GM23338 (cell line): Measurements from ENCODE around the gene TNNI3K. TPM values are rescaled to one million over a fixed set of nuclear protein-coding genes. Genes with fewer than 3 reads are reported as not detected.

Experiments
- ATAC-seq: fragments of 200-7000 bp; cut with Tn5 transposase; 3 replicates; pipeline ENCODE4 v1.9.1; 2020
- DNase-seq: peaks from one replicate; pipeline ENCODE4 v3.0.0-alpha.2; 2015; ENCODE audit warnings: low spot score
- H2AFZ ChIP-seq: fragments of 200-600 bp; sonication (generic); 2 replicates; pipeline ENCODE4 v1.8.0; 2016; ENCODE audit warnings: antibody characterized with exemption, mild to moderate bottlenecking, moderate library complexity
- H3F3A ChIP-seq: fragments of 200-600 bp; sonication (generic); replicated peaks from 2 replicates; pipeline ENCODE4 v1.8.0; 2017; ENCODE audit warnings: antibody characterized with exemption, mixed run types, low read depth
- H3K27ac ChIP-seq: fragments of 200-600 bp; sonication (generic); 2 replicates; pipeline ENCODE4 v1.6.1; 2016; ENCODE audit warnings: low read depth
- H3K27me3 ChIP-seq: fragments of 200-600 bp; sonication (generic); 2 replicates; pipeline ENCODE4 v1.8.0; 2016; ENCODE audit warnings: mild to moderate bottlenecking, mixed run types, moderate library complexity; ENCODE audit not compliant: insufficient read depth
- H3K36me3 ChIP-seq: fragments of 200-600 bp; sonication (generic); 2 replicates; pipeline ENCODE4 v1.8.0; 2016; ENCODE audit warnings: mild to moderate bottlenecking; ENCODE audit not compliant: insufficient read depth
- H3K4me1 ChIP-seq: fragments of 200-600 bp; sonication (generic); 2 replicates; pipeline ENCODE4 v1.8.0; 2016; ENCODE audit warnings: mild to moderate bottlenecking, moderate library complexity; ENCODE audit not compliant: insufficient read depth
- H3K4me2 ChIP-seq: fragments of 200-600 bp; sonication (generic); 2 replicates; pipeline ENCODE4 v1.7.1; 2017; ENCODE audit warnings: mixed run types
- H3K4me3 ChIP-seq: fragments of 200-600 bp; sonication (generic); 2 replicates; pipeline ENCODE4 v1.6.1; 2016; ENCODE audit warnings: mixed run types
- H3K79me2 ChIP-seq: fragments of 200-600 bp; sonication (generic); replicated peaks from 2 replicates; pipeline ENCODE4 v1.8.0; 2017; ENCODE audit warnings: mild to moderate bottlenecking; ENCODE audit not compliant: insufficient read depth
- H3K9me2 ChIP-seq: fragments of 200-600 bp; sonication (generic); 2 replicates; pipeline ENCODE4 v1.8.0; 2017; ENCODE audit not compliant: insufficient read depth
- H4K20me1 ChIP-seq: fragments of 200-600 bp; sonication (generic); replicated peaks from 2 replicates; pipeline ENCODE4 v1.8.0; 2017; ENCODE audit warnings: mild to moderate bottlenecking; ENCODE audit not compliant: insufficient read depth
- H3K27ac Mint-ChIP-seq: 2 replicates; pipeline ENCODE4 v1.8.0; 2020; ENCODE audit warnings: inconsistent platforms, mild to moderate bottlenecking, moderate library complexity, mixed read lengths
- H3K27me3 Mint-ChIP-seq: 3 replicates; pipeline ENCODE4 v1.8.0; 2022; ENCODE audit warnings: low read depth, mild to moderate bottlenecking, moderate library complexity, mixed read lengths, inconsistent platforms; ENCODE audit not compliant: insufficient read depth, poor library complexity
- H3K36me3 Mint-ChIP-seq: 3 replicates; pipeline ENCODE4 v1.8.0; 2021; ENCODE audit warnings: low read depth, mild to moderate bottlenecking, inconsistent platforms, moderate library complexity, mixed read lengths
- H3K4me1 Mint-ChIP-seq: 3 replicates; pipeline ENCODE4 v1.8.0; 2020; ENCODE audit warnings: mild to moderate bottlenecking, inconsistent platforms, mixed read lengths
- H3K4me3 Mint-ChIP-seq: 3 replicates; pipeline ENCODE4 v1.8.0; 2021; ENCODE audit warnings: moderate library complexity, mild to moderate bottlenecking, inconsistent platforms, mixed read lengths
- H3K9me3 Mint-ChIP-seq: 3 replicates; pipeline ENCODE4 v1.8.0; 2020; ENCODE audit warnings: moderate library complexity, mild to moderate bottlenecking, inconsistent platforms, mixed read lengths
- CREB1 ChIP-seq: fragments of 250-450 bp; sonication (Bioruptor Pico); IDR thresholded peaks from 2 replicates; pipeline ENCODE4 v1.5.0; 2020; ENCODE audit warnings: low read depth, mild to moderate bottlenecking, moderate library complexity
- EZH2 ChIP-seq: fragments of 200-600 bp; sonication (generic); IDR thresholded peaks from one replicate; pipeline ENCODE4 v1.8.0; 2017; ENCODE audit warnings: antibody characterized with exemption, mild to moderate bottlenecking, low read depth; ENCODE audit not compliant: unreplicated experiment
- JUNB ChIP-seq: IDR thresholded peaks from one replicate; pipeline ENCODE4 v1.6.1; 2016; ENCODE audit warnings: antibody characterized with exemption; ENCODE audit not compliant: unreplicated experiment
- POLR2AphosphoS5 ChIP-seq: IDR thresholded peaks from 2 replicates; pipeline ENCODE4 v1.6.1; 2016; ENCODE audit warnings: antibody characterized with exemption, low read depth
- REST ChIP-seq: IDR thresholded peaks from one replicate; pipeline ENCODE4 v1.6.1; 2018; ENCODE audit warnings: antibody characterized with exemption; ENCODE audit not compliant: unreplicated experiment
- STAT1 ChIP-seq: IDR thresholded peaks from one replicate; pipeline ENCODE4 v1.6.1; 2016; ENCODE audit warnings: antibody characterized with exemption; ENCODE audit not compliant: unreplicated experiment
- ZNF331 ChIP-seq: fragments of 250-450 bp; sonication (Bioruptor Pico); IDR thresholded peaks from 2 replicates; pipeline ENCODE4 v1.5.0; 2020; ENCODE audit warnings: low read depth, mild to moderate bottlenecking, moderate library complexity
- ZNF462 ChIP-seq: fragments of 250-450 bp; sonication (Bioruptor Pico); IDR thresholded peaks from 2 replicates; pipeline ENCODE4 v1.5.0; 2020; ENCODE audit warnings: mild to moderate bottlenecking, moderate library complexity
- polyA plus RNA-seq: library from polyadenylated mRNA; unstranded; fragments of >200 nt; fragmentation: Nextera tagmentation; extraction: Ambion mirVana; gene quantifications from 2 replicates; pipeline ENCODE4 v1.2.1, GENCODE V29; 2016
- total RNA-seq: library from RNA; depleted of rRNA; stranded (reverse); fragments of >200 nt; shearing (Covaris generic); gene quantifications from 2 replicates; pipeline ENCODE4 v1.2.3, GENCODE V29; 2014

The TNNI3K gene
- total and polyA plus RNA-seq, 2 experiments from 2014 or later, result not detected

GRCh38 chr1:74528123-74528522 lies 292.9 kb downstream of the TNNI3K start:
- Histone ChIP-seq H3K27ac (no peak overlapping the region), H3K4me2 (no peak overlapping the region), H3K4me3 (no peak overlapping the region), H3F3A (no peaks in the 10 kb centered on the region), H3K9me2 (peaks cover 5% of the 10 kb centered on the region; the same call in 1 of the 2 replicates), H4K20me1 (no peaks in the 10 kb centered on the region), H3K27me3 (no peaks in the 10 kb centered on the region), H3K36me3 (no peaks in the 10 kb centered on the region), H2AFZ (no peak overlapping the region), H3K79me2 (no peaks in the 10 kb centered on the region), H3K4me1 (peaks cover 24% of the 10 kb centered on the region)
- Mint-ChIP-seq H3K27me3 (peaks cover 4% of the 10 kb centered on the region), H3K36me3 (no peaks in the 10 kb centered on the region; the same call in 2 of the 3 replicates), H3K4me3 (no peak overlapping the region), H3K9me3 (no peaks in the 10 kb centered on the region), H3K27ac (no peak overlapping the region), H3K4me1 (peaks cover 37% of the 10 kb centered on the region)
- DNase-seq (no peak), ATAC-seq (no peak)
- no peak for TF ChIP-seq REST

GRCh38 chr1:74530892-74531291 lies 295.7 kb downstream of the TNNI3K start:
- H3F3A ChIP-seq, result no peaks in the 10 kb centered on the region
- no peaks in the 10 kb centered on the region for H4K20me1 ChIP-seq
- Mint-ChIP-seq H3K4me1 (peaks cover 14% of the 10 kb centered on the region), H3K4me3 (no peak overlapping the region), H3K36me3 (no peaks in the 10 kb centered on the region; the same call in 2 of the 3 replicates), H3K27ac (no peak overlapping the region), H3K9me3 (no peaks in the 10 kb centered on the region), H3K27me3 (peaks cover 4% of the 10 kb centered on the region)
- DNase-seq, result no peak
- peaks cover 5% of the 10 kb centered on the region; the same call in 1 of the 2 replicates for H3K9me2 ChIP-seq
- no peaks in the 10 kb centered on the region for H3K27me3 ChIP-seq
- H2AFZ ChIP-seq, result no peak overlapping the region
- H3K36me3 ChIP-seq, result no peaks in the 10 kb centered on the region
- no peak for ATAC-seq
- no peak overlapping the region for H3K4me3 ChIP-seq
- H3K4me2 ChIP-seq, result no peak overlapping the region
- no peak overlapping the region for H3K27ac ChIP-seq
- no peaks in the 10 kb centered on the region; the same call in 1 of the 2 replicates for H3K4me1 ChIP-seq
- no peaks in the 10 kb centered on the region for H3K79me2 ChIP-seq
- TF ChIP-seq REST (no peak), JUNB (no peak), STAT1 (no peak), EZH2 (no peak), POLR2AphosphoS5 (no peak), ZNF331 (CRISPR knock-in tag) (no peak), ZNF462 (CRISPR knock-in tag) (no peak), CREB1 (CRISPR knock-in tag) (no peak)
